ENCODE results near the gene HIP1. TPM values are rescaled to one million over a fixed set of nuclear protein-coding genes. Genes with fewer than 3 reads are reported as not detected.

The HIP1 gene
- polyA plus RNA-seq, 2 of the 4 experiments (the other 2 are of a cell fraction) = 17.3 to 33.4 TPM

DNA sequence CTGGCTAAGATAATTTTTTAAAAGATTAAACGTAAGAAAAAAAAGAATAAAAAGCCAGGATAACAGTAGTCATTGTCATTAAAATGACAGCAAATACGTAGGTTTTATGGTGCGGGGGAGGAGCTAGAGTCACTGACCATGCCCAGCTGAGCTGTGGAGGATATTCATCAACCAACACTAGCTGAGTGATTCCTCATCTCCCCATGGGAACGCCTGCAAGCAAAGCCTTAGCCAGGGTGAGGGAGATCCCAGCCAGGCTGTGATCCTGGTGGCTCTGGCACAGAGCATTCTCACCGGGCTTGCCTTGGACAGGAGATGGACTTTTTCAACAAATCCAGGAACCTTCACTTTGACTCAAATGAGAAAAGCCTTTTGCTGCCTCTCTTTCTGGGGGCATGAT, 94.2 kb downstream of the HIP1 start:
- FAIRE-seq (no peak), DNase-seq (ENCODE audit: low read depth in 1 of 2, low spot score in 1 of 2) (no peak), ATAC-seq (no peak)
- CTCF ChIA-PET = interaction anchor here (1.0 to 1.1 kb wide), 2 partner anchors 19 to 118 kb away, joined by 3 to 4 read pairs; no protein-coding TSS in a partner anchor
- WGBS (ENCODE audit: missing lambda C conversion rate) = 85% methylated on average over 5 of the region's 5 CpGs
- peaks cover 13% of the 10 kb centered on the region for H3K4me1 ChIP-seq
- no peak overlapping the region for H3K27ac ChIP-seq
- TF ChIP-seq, protein P1, sequence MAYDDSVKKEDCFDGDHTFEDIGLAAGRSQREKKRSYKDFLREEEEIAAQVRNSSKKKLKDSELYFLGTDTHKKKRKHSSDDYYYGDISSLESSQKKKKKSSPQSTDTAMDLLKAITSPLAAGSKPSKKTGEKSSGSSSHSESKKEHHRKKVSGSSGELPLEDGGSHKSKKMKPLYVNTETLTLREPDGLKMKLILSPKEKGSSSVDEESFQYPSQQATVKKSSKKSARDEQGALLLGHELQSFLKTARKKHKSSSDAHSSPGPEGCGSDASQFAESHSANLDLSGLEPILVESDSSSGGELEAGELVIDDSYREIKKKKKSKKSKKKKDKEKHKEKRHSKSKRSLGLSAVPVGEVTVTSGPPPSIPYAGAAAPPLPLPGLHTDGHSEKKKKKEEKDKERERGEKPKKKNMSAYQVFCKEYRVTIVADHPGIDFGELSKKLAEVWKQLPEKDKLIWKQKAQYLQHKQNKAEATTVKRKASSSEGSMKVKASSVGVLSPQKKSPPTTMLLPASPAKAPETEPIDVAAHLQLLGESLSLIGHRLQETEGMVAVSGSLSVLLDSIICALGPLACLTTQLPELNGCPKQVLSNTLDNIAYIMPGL (CRISPR knock-in tag; IDR thresholded peaks at IDR 0.05; ENCODE audit: borderline replicate concordance) = no peak
- TF ChIP-seq KDM5A (IDR thresholded peaks at IDR 0.05) (no peak), EHMT2 (IDR thresholded peaks at IDR 0.05; ENCODE audit: low read depth) (no peak), POLR2A (IDR thresholded peaks at IDR 0.05; ENCODE audit: low read length) (no peak), EP300 (IDR thresholded peaks at IDR 0.05) (no peak), NFE2L2 (conservative IDR thresholded peaks at IDR 0.05; ENCODE audit: low read length) (no peak), ZNF302 (CRISPR knock-in tag; IDR thresholded peaks at IDR 0.05) (no peak)
- TF ChIP-seq, protein P2, sequence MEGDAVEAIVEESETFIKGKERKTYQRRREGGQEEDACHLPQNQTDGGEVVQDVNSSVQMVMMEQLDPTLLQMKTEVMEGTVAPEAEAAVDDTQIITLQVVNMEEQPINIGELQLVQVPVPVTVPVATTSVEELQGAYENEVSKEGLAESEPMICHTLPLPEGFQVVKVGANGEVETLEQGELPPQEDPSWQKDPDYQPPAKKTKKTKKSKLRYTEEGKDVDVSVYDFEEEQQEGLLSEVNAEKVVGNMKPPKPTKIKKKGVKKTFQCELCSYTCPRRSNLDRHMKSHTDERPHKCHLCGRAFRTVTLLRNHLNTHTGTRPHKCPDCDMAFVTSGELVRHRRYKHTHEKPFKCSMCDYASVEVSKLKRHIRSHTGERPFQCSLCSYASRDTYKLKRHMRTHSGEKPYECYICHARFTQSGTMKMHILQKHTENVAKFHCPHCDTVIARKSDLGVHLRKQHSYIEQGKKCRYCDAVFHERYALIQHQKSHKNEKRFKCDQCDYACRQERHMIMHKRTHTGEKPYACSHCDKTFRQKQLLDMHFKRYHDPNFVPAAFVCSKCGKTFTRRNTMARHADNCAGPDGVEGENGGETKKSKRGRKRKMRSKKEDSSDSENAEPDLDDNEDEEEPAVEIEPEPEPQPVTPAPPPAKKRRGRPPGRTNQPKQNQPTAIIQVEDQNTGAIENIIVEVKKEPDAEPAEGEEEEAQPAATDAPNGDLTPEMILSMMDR (IDR thresholded peaks at IDR 0.05) = no peak
- peaks cover 4% of the 10 kb centered on the region; the same call in 2 of the 3 replicates for H3K9me3 ChIP-seq
- no peak overlapping the region for H3K4me3 ChIP-seq
- POLR2A ChIA-PET = no interaction called here
- H3K4me2 ChIP-seq = no peak overlapping the region

DNA sequence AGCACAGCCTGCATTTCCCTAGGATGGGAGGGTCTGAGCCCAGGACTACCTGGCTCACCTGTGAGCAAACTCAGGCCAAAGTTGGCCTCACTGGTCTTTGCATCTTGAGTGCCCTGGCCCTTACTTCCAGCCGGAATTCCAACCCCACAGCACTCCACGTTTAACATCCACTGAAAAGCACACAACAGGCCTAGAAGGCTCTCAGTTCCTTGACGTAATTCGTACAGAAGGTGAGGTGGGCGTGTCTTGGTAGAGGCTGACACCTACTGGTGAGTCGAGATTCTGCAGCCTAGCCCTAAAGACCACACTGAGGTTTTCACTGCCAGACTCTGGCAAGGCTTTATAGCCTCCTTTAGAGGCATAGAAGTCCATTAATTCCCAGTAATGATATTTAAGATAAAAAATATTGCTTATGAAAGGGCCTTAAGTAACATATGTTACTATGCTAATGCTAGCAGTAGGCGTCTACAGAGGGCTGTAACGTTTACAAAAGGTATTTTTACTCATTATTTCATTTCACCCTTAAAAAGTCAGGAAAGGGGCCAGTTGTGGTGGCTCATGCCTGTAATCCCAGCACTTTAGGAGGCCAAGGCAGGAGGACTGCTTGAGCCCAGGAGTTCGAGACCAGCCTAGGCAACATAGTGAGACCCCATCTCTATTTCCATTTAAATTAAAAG, 95.8 kb downstream of the HIP1 start:
- DNase-seq (ENCODE audit: low read depth in 1 of 2, low spot score in 1 of 2) (peak; percentile 59 to 82), FAIRE-seq (no peak), ATAC-seq (peak in 1 of 2 experiments; percentile 37; a peak in 3 of 6 replicates)
- 53% methylated on average over 9 of the region's 9 CpGs for WGBS (ENCODE audit: missing lambda C conversion rate)
- Histone ChIP-seq H3K27ac (no peak overlapping the region), H3K4me3 (no peak overlapping the region), H3K4me2 (no peak overlapping the region), H3K4me1 (peaks cover 9% of the 10 kb centered on the region; the same call in 2 of the 3 replicates), H3K9me3 (peaks cover 4% of the 10 kb centered on the region; the same call in 2 of the 3 replicates)
- peak; percentile 46 to 66; a peak in 4 of 5 replicates for TF ChIP-seq RAD21 (conservative IDR thresholded peaks at IDR 0.05 in 1 of 2, IDR thresholded peaks at IDR 0.05 in 1 of 2)
- TF ChIP-seq, protein P2 (IDR thresholded peaks at IDR 0.05) = peak; percentile 46
- TF ChIP-seq, protein P3, sequence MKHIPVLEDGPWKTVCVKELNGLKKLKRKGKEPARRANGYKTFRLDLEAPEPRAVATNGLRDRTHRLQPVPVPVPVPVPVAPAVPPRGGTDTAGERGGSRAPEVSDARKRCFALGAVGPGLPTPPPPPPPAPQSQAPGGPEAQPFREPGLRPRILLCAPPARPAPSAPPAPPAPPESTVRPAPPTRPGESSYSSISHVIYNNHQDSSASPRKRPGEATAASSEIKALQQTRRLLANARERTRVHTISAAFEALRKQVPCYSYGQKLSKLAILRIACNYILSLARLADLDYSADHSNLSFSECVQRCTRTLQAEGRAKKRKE (CRISPR knock-in tag; IDR thresholded peaks at IDR 0.05; ENCODE audit: low read depth) = no peak
- CTCF ChIA-PET = interaction anchor here (0.6 to 2.2 kb wide), 3 partner anchors 8 to 93 kb away, joined by 3 to 4 read pairs (median 3); no protein-coding TSS in a partner anchor
- POLR2A ChIA-PET = no interaction called here

DNA sequence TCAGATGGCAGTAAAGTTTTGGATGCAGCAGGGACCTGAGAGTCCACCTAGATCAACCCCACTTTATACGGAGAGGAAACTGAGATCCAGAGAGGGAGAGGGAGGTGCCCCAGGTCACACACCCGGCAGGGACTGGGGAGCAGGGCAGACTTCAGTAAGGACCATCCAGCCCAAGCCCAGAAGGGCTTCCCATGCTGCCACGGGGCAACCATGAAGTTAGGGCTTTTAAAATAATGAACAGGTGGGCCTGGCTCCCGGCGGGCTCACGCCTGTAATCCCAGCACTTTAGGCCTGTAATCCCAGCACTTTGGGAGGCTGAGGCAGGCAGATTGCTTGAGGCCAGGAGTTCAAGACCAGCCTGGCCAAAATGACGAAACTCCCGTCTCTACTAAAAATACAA, 98.5 kb downstream of the HIP1 start:
- TF ChIP-seq, protein P4, sequence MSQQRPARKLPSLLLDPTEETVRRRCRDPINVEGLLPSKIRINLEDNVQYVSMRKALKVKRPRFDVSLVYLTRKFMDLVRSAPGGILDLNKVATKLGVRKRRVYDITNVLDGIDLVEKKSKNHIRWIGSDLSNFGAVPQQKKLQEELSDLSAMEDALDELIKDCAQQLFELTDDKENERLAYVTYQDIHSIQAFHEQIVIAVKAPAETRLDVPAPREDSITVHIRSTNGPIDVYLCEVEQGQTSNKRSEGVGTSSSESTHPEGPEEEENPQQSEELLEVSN (IDR thresholded peaks at IDR 0.05; ENCODE audit: borderline replicate concordance, low read depth) = no peak
- TF ChIP-seq KDM1A (IDR thresholded peaks at IDR 0.05; ENCODE audit: low read depth) = no peak
- TF ChIP-seq EP300 (IDR thresholded peaks at IDR 0.05) = no peak
- no peak for TF ChIP-seq CBX2 (IDR thresholded peaks at IDR 0.05; ENCODE audit: borderline replicate concordance, low read depth)
- TF ChIP-seq, protein P5, sequence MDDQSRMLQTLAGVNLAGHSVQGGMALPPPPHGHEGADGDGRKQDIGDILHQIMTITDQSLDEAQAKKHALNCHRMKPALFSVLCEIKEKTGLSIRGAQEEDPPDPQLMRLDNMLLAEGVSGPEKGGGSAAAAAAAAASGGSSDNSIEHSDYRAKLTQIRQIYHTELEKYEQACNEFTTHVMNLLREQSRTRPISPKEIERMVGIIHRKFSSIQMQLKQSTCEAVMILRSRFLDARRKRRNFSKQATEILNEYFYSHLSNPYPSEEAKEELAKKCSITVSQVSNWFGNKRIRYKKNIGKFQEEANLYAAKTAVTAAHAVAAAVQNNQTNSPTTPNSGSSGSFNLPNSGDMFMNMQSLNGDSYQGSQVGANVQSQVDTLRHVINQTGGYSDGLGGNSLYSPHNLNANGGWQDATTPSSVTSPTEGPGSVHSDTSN (IDR thresholded peaks at IDR 0.05) = no peak
- no peak for TF ChIP-seq CHD4 (IDR thresholded peaks at IDR 0.05; ENCODE audit: borderline replicate concordance)
- TF ChIP-seq, protein P6, sequence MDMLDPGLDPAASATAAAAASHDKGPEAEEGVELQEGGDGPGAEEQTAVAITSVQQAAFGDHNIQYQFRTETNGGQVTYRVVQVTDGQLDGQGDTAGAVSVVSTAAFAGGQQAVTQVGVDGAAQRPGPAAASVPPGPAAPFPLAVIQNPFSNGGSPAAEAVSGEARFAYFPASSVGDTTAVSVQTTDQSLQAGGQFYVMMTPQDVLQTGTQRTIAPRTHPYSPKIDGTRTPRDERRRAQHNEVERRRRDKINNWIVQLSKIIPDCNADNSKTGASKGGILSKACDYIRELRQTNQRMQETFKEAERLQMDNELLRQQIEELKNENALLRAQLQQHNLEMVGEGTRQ (IDR thresholded peaks at IDR 0.05) = no peak
- TF ChIP-seq CBX8 (IDR thresholded peaks at IDR 0.05) = no peak
- TF ChIP-seq, protein P7, sequence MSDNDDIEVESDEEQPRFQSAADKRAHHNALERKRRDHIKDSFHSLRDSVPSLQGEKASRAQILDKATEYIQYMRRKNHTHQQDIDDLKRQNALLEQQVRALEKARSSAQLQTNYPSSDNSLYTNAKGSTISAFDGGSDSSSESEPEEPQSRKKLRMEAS (IDR thresholded peaks at IDR 0.05) = no peak
- no peak for FAIRE-seq
- H3K4me3 ChIP-seq = no peak overlapping the region; the same call in 2 of the 3 replicates
- CTCF ChIA-PET = interaction anchor here (1.6 kb wide), 1 partner anchor 32 kb away, joined by 4 read pairs; no protein-coding TSS in a partner anchor
- H3K4me2 ChIP-seq = peak overlapping the region; percentile 79
- POLR2A ChIA-PET = no interaction called here
- DNase-seq (ENCODE audit: low read depth in 1 of 2, low spot score in 1 of 2) = no peak
- peaks cover 17% of the 10 kb centered on the region for H3K4me1 ChIP-seq
- H3K9me3 ChIP-seq = peaks cover 4% of the 10 kb centered on the region; the same call in 2 of the 3 replicates
- ATAC-seq = peak in 1 of 2 experiments; percentile 2; a peak in 1 of 6 replicates
- 81% methylated on average over 8 of the region's 8 CpGs for WGBS (ENCODE audit: missing lambda C conversion rate)
- peak overlapping the region; percentile 94 to 98 for H3K27ac ChIP-seq
